Erythroblast (primary cell): ENCODE data around the gene LMBR1.

ENCODE experiments used
- GATA1 ChIP-seq: IDR thresholded peaks from 2 replicates; pipeline ENCODE4 v1.6.1; 2011; ENCODE audit warnings: low read depth, mild to moderate bottlenecking, control low read depth, low read length, moderate library complexity
- POLR2A ChIP-seq: IDR thresholded peaks from 2 replicates; pipeline ENCODE4 v1.6.1; 2011; ENCODE audit warnings: mild to moderate bottlenecking, low read length

GRCh38 chr7:156935250-156935649 lies 42.3 kb upstream of the LMBR1 start:
- TF ChIP-seq POLR2A (no peak), GATA1 (no peak)
